OCI-M2 (cell line): ENCODE results near the gene LRRC71.
A peak's percentile ranks its signal among the peaks of the same experiment; 100 is the strongest.

Source experiments
- DNase-seq: peaks from one replicate; lab custom pipeline; 2025; ENCODE audit not compliant: unreplicated experiment; lab: John Stamatoyannopoulos, UW

The LRRC71 gene

DNA sequence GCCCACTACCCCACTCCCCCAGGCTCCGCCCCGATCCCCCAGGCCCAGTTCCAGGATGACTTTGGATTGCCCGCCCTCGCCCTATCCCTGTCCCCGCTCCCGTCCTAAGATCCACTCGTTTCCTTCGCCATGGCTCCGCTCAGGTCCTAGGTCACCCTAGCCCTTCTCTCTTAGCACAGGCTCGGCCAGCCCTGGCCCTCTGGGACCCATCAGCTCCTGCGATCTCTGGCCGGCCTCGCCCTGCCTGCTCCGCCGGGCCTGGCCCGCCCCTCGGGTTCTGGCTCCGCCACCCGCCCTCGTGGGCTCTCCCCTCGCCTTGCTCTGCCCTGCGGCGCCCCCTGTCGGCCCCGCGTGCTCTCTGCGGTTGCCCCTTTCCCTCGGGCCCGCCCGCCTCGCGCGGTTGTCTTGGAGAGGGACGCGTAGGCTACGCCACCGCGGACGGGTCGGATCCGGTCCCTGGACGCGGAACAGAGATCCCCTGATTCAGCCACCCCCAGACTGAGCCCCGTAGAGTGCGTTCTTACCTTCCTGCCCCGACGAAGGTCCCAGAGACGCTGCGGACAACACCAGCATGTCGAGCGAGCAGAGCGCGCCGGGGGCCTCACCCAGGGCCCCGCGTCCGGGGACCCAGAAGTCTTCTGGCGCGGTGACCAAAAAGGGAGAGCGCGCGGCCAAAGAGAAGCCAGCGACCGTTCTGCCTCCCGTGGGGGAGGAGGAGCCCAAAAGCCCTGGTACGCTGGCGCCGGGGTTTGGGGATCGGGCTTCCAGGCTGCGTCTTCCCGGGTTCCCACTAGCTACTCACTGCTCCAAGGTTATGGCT lies at the start of gene LRRC71:
LRRC71 (plus strand) TSS at position 400 of the 820 bp plus-strand sequence; CDS start at position 572, 172 bp downstream.
- no peak for DNase-seq

DNA sequence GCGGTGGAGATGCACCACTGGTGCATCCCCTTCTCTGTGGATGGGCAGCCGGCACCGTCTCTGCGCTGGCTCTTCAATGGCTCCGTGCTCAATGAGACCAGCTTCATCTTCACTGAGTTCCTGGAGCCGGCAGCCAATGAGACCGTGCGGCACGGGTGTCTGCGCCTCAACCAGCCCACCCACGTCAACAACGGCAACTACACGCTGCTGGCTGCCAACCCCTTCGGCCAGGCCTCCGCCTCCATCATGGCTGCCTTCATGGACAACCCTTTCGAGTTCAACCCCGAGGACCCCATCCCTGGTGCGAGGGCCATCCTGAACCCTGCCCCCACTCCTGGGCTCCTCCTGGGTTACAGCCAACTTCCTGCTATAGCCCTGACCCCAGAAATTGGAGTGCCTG lies 46.8 kb upstream of the LRRC71 start:
- DNase-seq = no peak

DNA sequence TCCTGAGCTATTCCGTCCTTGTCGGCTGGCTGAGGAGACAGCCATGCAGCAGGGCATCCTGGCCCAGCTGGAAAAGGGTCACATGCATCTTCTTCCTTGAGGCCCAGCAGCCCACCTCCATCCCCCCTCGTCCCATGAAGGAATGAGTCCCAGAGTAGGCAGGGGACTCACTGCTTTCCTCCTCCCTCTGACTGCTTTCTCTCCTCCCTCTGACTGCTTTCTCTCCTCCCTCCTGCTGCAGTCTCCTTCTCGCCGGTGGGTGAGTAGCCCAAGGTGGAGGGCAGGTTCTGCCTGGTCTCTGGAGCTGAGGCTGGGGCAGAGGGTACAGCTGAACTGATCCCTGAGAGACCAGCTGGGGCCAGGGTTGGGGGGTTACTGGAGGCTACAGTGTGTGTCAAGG lies 46.3 kb upstream of the LRRC71 start:
- DNase-seq = no peak

DNA sequence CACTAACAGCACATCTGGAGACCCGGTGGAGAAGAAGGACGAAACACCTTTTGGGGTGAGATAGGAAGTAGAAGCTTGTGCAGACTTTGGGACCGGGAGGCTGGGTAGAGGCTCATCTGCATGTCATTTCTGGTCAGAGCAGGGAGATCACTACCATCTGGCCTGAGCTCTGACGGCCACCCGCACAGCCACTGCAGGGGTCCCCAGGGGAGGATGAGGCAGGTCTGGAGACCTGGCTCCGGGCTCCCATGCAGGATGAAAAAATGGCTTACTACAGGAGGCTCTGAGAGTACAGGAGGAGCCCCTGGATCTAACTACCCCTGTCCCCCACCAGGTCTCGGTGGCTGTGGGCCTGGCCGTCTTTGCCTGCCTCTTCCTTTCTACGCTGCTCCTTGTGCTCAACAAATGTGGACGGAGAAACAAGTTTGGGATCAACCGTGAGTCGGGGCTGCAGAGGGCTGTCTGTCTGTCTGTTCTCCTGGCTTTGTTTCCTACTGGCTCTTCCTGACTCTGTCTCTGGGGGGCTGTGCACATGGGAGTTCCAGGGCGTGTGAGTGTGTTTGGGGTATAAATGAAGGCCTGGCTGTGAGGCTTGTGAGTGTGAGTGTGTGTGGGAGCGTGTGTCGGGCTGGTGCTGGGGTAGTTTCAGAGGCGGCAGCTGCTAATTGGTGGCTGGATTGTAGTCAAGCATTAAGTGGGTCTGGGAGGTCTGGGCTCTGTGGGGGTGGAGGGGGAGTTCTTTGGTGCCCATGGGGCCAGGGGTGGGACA lies 45.7 kb upstream of the LRRC71 start:
- DNase-seq = no peak

DNA sequence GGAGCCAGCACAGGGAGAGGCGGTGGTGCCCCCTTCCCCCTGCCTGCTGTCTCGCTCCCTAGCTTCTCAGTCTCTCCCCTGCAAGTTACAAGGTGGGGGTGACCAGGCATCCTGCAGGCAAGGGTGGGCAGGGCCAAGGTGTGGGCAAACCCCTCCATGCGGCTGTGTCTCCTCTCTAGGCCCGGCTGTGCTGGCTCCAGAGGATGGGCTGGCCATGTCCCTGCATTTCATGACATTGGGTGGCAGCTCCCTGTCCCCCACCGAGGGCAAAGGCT lies 45.2 kb upstream of the LRRC71 start:
- no peak for DNase-seq

DNA sequence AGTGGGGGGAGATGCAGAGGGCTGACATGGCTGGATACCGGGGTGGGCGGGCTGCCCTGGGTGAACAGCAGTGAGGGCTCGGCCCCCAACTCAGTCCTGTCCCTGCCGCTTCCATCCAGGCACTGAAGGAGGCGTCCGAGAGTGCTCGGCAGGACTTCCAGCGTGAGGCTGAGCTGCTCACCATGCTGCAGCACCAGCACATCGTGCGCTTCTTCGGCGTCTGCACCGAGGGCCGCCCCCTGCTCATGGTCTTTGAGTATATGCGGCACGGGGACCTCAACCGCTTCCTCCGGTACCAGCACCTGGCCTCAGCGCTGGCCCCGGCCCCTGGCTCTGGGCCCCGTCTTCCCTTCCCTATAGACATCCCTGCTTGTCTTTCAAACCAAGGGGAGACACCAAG lies 44.2 kb upstream of the LRRC71 start:
- no peak for DNase-seq

DNA sequence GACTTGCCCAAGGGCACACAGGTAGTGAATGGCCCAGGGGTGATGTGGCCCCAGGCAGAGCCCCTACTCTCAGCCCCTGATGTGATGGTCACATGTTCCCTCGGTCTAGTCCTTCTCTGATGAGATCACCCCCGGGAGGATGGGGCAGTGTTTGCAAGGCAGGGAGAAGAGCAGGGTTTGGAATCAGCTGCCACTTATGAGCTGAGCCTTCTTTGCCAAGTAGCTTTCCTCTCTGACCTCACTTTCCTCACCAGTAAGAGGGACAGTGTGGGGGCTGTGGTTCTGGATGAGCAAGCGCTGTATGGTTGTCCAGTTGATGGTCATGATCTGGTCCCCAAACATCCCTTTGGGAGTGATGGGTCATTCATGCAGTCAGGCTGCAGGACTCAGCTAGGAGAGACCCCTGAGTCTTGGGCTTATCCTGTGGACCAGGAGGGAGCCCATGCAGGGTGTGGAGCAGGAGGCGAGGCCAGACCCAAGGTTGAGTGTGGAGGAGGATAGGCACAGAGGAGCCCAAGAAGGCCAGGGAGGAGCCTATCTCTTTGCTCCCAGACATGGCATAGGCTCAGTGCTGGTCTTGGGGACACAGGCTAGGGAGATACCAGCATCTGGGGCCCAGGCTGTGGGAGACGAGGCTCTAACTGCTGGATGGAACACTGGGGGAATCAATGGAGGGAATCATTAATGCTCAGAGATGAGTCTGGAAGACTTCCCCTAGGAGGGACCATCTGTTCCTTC lies 42.8 kb upstream of the LRRC71 start:
- no peak for DNase-seq

DNA sequence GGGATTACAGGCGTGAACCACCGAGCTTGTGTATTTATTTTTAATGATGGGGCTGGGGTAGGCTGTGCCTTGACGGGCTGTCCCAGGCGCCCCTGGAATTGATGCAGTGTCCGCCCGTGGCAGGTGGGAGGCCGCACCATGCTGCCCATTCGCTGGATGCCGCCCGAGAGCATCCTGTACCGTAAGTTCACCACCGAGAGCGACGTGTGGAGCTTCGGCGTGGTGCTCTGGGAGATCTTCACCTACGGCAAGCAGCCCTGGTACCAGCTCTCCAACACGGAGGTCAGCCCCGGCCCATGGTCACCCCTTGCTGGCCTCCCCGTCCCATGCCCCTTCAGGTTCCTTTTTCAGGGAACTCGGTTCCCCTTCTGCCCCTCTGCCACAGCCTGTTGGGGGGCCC lies 40.6 kb upstream of the LRRC71 start:
- no peak for DNase-seq

DNA sequence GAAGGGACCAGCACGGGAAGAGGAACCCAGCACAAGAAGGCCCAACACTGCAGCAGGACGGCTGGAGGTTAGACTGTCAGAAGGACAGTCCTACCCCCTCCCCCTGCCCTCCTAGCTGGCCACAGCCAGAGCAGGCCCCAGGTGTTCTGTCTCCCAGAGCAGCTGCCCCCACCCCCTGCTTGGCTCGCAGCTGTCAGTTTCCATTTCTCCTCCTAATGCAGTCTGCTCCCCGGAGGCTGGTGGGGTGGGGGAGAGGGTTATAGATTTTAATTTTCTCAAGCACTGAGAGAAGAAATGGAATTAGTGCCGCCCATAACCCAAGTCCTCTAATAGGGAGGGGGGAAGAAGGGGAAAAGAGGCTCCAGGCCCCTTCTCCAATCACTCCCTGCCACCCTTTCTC lies 40.0 kb upstream of the LRRC71 start:
- no peak for DNase-seq

DNA sequence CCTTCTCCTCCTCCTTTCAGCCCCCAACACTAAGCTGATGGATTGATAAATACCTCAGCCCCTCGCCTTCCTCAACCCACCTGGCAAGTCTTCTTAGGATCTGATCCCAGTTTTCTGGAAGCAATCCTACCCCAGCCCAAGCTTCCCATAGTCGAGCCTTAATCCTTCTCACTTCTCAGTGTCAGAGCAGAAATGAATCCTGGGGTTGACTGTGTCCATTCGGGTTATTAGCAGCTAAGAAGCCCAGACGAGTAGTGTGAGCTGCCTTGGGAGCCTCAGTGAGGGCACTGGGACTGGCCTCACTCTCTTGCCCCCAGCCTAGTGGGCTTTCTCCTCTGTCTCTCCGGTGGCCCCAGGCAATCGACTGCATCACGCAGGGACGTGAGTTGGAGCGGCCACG lies 39.3 kb upstream of the LRRC71 start:
- DNase-seq = no peak

DNA sequence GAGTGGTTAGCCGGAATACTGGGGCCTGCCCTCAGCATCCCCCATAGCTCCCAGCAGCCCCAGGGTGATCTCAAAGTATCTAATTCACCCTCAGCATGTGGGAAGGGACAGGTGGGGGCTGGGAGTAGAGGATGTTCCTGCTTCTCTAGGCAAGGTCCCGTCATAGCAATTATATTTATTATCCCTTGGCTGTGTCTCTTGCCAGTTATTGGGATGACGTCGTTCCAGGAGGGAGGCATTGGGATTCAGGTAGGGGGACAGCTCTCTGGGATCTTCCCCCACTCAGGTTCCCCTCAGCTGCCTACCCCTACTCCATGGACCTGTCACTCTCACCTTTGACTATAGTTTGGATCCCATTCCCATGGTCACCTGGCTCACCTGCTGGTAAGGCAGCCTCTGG lies 38.8 kb upstream of the LRRC71 start:
- DNase-seq = no peak

DNA sequence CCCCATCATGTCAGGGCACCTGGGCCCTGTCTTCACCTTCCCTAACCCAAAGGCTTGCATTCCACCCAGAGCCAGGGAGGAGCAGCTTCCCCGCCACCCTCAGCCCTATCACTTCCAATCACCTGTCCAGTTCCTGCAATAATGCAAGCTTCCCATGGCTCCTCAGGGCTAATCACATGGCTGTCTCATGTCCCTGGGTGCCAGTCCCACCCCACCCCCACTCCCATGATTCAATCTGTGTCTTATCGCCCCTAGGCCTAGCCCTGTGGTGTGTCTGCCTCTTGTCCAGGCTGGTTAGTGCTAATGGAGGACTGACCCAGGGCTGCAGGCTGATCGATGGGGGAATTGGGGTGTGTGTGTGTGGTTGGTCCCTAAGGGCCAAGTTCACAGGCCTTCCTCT lies 37.9 kb upstream of the LRRC71 start:
- no peak for DNase-seq

DNA sequence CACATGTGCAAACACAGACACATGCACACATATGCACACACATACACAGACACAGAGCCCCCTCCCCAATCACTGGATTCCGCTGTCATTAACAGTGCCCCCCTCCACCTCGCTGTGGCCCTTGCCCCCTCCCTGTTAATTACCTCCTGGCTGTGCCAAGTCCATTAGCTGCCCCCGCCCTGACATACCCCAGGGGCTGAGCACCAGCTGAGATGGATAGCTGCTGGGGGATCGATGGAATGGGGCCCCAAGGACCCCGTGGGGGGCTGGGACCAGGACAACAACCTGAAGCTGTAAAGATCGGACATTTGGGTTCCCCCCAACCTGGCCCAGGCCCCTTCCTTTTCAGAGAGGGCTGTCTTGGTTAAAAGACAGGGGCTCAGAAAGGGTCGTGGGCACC lies 36.5 kb upstream of the LRRC71 start:
- DNase-seq = no peak

DNA sequence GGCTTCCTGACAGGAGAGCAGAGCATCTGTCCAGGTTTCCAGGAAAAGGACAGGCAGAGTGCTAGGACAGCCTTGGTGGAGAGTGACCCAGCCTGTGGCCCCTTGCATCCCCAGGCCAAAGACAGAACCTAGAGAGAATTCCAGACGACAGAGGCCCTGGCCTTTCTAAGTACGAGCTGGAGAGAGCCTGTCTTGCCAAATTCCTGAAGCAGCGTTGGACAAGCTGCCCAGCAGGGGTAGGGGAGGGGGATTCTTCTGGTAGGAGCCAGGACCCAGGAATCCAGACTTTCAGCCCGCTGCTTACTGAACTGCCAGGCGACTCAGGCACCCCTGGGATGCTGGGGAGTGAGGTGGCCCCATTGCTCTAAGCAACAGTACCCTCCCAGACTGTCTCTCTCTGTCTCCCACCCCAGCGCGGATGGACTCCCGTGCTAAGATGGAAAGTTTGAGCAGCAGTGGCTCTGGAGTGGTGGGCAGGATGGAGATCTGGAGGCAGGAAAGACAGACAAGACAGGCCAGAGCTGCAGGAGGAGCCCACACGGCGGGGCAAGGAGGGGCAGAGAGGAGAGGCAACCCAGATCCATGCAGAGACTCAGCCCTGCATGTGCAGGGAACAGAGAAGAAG lies 35.8 kb upstream of the LRRC71 start:
- no peak for DNase-seq

DNA sequence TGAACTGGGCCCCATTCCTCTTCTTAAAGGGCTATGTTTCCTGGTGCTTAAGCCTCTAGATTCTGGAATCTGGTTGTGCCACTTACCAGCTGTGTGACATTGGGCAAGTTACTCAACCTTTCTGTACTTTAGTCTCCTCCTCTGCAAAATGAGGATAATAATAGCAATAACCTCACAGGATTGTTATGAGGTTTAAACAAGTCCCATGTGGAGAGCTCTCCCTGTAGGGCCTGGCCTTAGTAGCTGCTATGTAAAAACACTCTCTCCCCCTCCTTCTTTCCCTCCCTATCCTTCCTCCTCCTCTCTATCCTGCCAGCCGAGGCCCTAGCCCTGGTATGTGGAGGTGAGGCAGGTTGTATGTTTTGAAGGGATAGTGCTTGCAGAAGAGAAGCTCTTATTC lies 35.1 kb upstream of the LRRC71 start:
- no peak for DNase-seq

DNA sequence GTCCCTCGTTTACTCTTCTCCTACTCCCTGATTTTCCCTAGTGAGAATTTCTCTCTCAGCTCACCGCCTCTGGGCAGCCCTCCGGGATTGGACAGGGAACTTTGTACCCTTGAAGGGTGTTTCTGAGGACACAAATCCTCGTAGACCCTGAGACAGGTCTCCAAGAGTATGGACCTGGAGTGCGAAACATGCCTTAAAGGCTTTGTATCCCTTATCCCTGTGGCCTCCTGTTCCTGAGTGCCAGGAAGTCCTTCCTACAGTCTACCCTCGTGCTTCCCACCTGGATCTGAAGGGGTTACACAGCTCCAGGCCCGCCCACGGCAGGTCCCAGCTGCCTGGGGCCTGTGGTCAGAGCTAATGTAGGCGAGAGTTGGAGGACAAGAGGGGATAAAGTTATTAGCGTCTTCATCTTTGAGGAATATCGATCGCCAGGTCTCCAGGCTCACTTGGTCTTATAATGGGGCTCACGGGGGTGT lies 34.5 kb upstream of the LRRC71 start:
- DNase-seq = no peak

DNA sequence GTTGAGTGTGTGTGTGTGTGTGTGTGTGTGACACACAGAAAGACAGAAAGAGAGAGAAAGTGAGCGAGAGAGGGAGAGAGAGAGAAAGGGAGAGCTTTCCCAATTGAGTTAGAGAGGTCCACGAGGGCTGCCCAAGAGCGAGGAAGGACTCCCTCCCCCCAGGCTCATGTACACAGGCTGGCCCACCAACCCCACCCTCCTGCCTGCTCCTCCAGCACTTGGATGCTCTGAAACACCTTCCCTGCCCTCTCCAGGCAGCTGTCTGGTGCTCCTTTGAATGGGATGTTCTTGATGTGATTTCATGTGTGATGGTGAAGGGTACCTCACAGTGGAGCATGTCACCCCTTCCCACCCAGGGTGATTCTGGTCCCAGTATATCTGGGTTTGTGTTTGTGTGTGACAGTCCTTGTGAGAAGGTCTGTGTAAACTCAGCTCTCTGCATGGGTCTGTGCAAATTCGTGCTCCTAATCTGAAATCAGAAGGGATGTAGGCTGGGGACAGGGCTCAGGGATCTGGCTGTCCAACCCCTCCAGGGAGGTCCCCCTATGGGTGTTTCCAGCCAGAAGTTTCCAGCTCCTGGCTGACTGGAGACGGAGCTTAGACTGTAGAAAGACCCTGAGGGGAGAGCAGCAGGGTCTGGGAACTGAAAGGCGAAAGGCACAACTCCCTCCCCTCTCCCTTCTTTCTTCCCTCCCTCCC lies 33.7 kb upstream of the LRRC71 start:
- DNase-seq = no peak

DNA sequence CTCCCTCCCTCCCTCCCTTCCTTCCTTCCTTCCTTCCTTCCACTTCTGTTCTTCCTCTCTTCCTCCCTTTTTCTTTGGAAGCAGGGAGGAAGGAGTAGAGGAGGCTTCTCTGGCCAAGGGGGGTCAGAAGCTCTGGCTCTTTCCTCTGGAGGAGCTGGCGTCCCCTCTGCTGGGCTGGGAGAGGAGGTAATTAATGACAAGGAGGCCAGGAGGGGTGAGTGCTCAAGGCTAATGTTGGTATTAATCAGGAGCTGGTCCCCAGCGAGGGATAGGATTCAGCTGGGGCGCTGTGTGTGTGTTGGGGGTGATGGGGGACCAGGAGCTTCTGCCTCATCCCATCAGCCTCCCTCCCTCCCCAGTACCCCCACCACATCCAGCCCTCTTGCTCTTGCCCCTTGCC lies 33.1 kb upstream of the LRRC71 start:
- no peak for DNase-seq

DNA sequence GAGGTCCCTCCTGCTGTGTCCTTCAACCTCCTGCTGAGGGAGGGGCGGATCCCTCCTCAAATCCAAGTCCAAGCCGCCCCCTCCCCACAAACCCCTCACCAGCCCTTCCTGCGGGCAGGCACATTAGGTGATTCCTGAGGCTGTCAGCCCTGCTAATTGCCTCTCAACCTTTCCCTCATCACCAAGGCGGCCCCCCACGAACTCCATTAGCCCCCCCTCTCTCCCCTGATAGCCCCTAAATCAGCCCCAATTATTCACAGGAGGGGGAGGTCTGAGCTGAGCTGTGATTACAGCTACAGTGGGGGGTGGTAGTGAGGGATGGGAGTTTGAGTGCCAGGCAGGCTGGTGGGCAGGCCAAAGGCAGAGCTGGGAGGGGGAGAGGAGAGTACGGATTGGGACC lies 32.7 kb upstream of the LRRC71 start:
- no peak for DNase-seq

DNA sequence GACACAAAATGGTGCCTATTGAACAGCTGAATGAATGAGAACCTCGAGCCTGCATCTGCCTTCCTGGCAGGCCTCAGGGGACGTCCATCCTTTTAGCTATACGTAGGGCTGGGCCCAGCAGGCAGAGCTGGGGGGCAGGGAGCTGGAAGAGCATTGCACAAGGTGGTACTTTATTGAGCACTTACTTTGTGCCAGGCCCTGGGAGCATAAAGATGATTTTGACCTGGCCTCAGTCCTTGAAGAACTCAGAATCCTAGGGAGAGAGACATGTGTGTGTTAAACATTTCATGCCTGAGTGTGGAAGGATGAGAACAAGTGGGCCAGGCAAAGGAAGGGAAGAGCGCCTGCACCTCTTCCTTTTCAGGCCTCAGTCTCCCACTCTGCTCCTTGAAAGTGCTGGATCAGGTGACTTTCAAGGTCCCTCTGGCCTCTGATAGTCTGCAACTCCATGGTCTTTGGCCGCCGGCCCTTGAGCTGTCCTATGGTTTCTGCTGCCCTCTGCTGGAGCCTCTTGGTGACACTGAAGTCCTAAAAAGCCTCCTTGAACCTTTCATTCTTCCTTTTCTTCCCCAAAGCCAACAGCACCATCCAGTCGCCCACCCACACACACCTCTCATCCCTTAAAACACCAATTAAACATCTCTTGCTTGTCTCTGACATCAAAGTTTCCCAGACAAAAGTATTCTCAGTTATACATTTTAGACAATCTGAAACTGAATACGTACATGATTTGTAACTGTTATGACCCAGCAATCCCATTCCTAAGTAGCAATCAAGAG lies 30.4 kb upstream of the LRRC71 start:
- peak; percentile 26 for DNase-seq
